Esophagus squamous epithelium (tissue), 4 donors: Measurements from ENCODE around the gene SLC24A3.

Source experiments
- POLR2A ChIP-seq, 4 donors: fragments of 450-650 bp; IDR thresholded peaks; one replicate each; pipeline ENCODE4 v1.6.1; 2017; ENCODE audit warnings: antibody characterized with exemption in 4 of 4, mild to moderate bottlenecking in 4 of 4, moderate library complexity in 3 of 4
- TF ChIP-seq, protein P1 (sequence below), 6 experiments: fragments of 450-650 bp in 4 of 6; fragments of 200-600 bp in 2 of 6; sonication (generic) in 2 of 6; IDR thresholded peaks; one replicate each; pipeline ENCODE4 v1.5.1; 2016 to 2019; ENCODE audit warnings: antibody characterized with exemption in 6 of 6, mild to moderate bottlenecking in 4 of 6, moderate library complexity in 4 of 6

GRCh38 chr20:19765266-19765665, 552.8 kb downstream of the SLC24A3 start:
- TF ChIP-seq, protein P1, sequence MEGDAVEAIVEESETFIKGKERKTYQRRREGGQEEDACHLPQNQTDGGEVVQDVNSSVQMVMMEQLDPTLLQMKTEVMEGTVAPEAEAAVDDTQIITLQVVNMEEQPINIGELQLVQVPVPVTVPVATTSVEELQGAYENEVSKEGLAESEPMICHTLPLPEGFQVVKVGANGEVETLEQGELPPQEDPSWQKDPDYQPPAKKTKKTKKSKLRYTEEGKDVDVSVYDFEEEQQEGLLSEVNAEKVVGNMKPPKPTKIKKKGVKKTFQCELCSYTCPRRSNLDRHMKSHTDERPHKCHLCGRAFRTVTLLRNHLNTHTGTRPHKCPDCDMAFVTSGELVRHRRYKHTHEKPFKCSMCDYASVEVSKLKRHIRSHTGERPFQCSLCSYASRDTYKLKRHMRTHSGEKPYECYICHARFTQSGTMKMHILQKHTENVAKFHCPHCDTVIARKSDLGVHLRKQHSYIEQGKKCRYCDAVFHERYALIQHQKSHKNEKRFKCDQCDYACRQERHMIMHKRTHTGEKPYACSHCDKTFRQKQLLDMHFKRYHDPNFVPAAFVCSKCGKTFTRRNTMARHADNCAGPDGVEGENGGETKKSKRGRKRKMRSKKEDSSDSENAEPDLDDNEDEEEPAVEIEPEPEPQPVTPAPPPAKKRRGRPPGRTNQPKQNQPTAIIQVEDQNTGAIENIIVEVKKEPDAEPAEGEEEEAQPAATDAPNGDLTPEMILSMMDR (IDR thresholded peaks at IDR 0.05), result no peak
- TF ChIP-seq POLR2A (IDR thresholded peaks at IDR 0.05), result no peak
